ENCODE measurements around the gene CAMK4.

DNA sequence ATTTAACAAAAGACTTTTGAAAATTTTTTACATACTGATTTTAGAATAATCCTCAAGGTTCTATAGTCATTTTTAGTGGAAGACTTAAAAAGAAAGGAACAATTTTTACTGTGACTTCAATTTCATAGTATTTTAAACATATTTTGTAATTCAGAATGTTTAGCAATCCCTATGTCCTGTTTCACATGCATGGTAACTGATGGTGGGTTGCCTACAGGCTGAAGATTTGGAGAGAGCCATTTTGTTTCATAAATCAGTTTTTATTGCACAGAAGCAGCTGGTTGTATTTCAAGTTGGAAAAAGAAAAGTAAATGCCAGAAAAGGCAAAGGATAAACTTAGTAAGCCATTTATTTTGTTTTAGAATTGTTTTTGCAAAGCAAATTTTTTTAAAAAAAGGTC, 264.2 kb downstream of the CAMK4 start:
- TF ChIP-seq, protein P1, sequence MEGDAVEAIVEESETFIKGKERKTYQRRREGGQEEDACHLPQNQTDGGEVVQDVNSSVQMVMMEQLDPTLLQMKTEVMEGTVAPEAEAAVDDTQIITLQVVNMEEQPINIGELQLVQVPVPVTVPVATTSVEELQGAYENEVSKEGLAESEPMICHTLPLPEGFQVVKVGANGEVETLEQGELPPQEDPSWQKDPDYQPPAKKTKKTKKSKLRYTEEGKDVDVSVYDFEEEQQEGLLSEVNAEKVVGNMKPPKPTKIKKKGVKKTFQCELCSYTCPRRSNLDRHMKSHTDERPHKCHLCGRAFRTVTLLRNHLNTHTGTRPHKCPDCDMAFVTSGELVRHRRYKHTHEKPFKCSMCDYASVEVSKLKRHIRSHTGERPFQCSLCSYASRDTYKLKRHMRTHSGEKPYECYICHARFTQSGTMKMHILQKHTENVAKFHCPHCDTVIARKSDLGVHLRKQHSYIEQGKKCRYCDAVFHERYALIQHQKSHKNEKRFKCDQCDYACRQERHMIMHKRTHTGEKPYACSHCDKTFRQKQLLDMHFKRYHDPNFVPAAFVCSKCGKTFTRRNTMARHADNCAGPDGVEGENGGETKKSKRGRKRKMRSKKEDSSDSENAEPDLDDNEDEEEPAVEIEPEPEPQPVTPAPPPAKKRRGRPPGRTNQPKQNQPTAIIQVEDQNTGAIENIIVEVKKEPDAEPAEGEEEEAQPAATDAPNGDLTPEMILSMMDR (IDR thresholded peaks at IDR 0.05): no peak
- no peak for TF ChIP-seq POLR2A (IDR thresholded peaks at IDR 0.05)
